Measurements from ENCODE around the gene SAG.

The SAG gene

GRCh38 chr2:233380132-233380895 is 72.7 kb downstream of the SAG start:
- no peak for DNase-seq (ENCODE audit: low spot score)

DNA sequence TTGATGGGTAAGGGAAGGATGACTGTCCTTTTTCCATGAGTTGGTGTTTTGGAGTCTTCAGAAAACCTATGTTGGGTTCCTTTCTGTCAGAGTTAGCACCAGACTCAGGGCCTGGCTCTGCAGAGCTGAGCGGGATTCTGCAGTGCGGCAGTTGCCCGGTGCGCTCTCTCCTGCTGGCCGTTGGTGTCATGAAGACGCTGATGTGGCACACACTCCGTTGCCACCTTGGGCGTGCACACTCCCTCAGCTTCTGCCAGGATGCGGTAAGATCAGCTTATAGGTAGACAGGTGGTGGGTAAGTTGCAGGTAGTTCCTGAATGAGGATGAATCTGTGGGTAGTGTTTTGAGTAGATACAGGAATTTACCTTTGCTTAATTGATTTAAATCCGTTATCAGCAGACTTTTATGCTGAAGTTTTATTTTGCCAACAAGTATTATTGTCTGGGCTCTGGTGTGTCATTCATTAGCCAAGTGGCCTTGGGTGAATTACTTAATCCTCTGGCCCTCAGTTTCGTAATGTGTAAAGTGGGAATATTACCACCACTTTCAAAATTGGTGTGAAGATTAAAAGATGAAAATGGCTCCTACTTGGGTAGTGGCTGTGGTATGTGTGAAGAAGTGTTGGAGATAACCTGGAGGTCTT is 73.5 kb downstream of the SAG start:
- DNase-seq (ENCODE audit: low spot score) = no peak

- no peak for DNase-seq (ENCODE audit: low spot score)
These were observed 74.0 kb downstream of the SAG start for GRCh38 chr2:233381638-233381995.

- no peak for DNase-seq (ENCODE audit: low spot score)
These were observed 76.4 kb downstream of the SAG start for GRCh38 chr2:233384015-233384414.

DNA sequence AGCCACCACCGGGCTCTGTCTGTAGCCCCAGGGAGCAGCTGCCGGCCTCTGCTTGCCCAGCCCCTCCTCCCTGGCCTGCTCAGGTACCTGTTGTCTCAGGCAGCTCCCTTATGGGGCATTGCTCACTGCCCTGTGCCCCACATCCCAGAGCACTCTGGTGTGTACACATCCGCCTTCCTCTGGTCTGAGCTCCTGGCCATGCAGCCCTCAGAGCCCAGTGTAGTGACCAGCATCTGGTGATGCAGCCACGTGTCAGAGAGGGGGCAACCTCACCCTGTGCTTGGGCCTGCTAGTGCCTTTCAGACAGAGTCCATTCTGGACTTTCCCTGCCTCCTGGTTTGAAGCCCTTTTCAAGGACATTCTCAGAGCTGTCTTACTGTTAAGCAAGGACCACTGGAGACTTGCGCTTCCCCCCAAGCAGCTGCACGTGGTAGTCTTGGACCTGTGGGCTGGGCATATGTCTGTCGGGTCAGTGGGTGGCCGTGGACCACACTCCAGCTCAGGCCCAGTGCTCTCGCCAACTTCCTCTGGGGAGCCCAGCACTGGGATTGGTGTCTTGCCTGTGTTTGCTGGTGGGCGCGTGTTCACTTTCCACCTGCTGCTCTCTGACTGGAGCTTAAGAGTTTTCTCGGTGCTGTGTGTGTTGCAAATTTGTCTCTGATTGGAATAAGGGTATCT is 77.3 kb downstream of the SAG start:
- no peak for DNase-seq (ENCODE audit: low spot score)

DNA sequence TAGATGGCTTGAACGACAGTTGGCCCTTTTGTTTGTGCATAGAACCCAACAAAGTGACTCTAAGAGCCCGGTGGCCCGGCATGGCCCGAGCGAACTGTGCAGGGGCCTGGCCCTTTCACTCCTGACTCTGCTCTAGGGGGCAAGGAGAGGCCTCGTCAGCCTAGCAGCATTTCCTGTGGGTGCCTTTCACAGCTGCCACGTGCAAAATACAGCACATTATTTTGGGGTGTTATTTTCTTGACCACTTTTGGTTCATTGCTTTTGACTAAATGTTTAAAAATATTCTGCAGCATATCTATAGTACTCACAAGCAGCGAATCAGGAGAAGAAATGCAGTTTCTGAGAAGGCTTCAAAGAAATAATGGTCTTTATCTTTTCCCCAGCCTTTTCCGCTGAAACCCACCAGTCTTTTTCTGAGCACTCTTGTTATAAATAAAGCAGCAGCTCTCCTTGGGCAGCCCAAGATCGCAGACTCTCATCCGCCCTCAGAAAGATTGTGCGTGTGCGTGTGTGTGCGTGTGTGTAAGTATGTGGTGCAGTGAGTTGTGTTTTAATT is 78.0 kb downstream of the SAG start:
- DNase-seq (ENCODE audit: low spot score) = peak; percentile 58

- DNase-seq (ENCODE audit: low spot score) = no peak
These were observed 78.9 kb downstream of the SAG start for GRCh38 chr2:233386382-233387041.

DNA sequence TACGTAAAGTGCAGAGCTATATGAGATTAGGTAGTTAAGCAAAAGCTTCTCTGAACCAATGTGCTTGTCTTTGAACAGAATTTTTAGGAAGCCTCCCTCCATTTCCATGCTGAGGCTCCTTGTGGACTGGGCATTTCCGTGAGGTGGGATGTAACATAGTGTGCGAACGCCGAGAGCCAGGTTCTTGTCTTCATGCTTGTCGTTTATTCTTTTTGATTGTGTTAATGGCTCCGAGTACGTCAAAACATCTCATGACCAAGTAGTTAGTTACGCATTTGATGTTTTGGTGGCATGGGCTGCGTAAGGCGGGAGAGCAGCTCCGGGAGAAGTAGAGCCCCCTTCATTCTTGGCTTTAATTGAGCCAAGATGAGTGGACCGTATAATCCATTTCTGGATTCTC is 79.6 kb downstream of the SAG start:
- DNase-seq (ENCODE audit: low spot score) = no peak

GRCh38 chr2:233387667-233388528 is 80.3 kb downstream of the SAG start:
- DNase-seq (ENCODE audit: low spot score) = no peak

DNA sequence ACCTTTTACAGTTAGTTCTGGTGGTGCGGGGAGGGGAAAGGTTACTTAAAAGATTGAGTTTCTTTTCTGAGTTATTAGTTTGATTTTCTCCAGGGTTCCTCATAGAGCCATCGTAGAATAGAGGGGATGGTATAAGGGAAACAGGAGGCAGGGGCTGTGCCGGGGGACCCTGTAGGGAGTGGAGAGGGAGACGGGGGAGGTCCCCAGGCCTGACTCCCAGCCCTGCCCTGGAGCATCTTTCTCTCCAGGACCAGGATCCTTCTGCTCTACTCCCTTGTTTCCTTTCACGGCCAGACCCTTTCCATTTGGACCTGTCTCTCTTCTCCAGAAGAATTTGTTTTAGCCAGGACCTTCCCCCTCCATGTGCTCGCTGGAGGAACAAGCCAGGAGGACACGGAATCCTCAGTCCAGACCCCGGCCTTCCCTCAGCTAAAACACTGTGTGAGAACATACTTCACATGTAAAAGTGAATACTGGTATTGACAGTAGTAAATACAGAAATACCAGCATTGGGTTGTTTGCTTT is 82.0 kb downstream of the SAG start:
- DNase-seq (ENCODE audit: low spot score) = no peak

DNA sequence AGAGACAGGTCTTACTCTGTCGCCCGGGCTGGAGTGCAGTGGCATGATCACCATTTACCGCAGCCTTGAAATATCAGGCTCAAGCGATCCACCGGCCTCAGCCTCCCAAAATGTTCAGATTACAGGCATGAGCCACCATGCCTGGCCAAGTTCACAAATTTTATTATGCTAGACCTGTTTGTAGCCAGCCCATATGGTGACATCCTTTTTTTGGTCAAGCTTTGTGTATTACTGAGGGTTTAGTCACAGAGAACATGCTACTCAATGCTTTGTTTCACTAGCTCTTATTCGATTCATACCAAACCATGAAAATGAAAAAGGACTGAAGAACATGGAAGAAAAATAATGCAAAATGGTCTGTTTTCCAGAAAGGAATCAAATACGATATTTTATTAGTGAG is 88.1 kb downstream of the SAG start:
- DNase-seq (ENCODE audit: low spot score) = no peak
